ENCODE measurements around the gene SAMHD1.
"Not testable (repeated sequence)": the region's sequence is repeated elsewhere in the genome, so short reads cannot be mapped to it uniquely, and the experiment has no call there.

The SAMHD1 gene

GRCh38 chr20:36850759-36851158, 100.7 kb downstream of the SAMHD1 start:
- no peak for DNase-seq

GRCh38 chr20:36849333-36850065, 102.0 kb downstream of the SAMHD1 start:
- DNase-seq = no peak

- no peak for DNase-seq
Observed at GRCh38 chr20:36848677-36849076, 102.8 kb downstream of the SAMHD1 start.

GRCh38 chr20:36848078-36848660, 103.3 kb downstream of the SAMHD1 start:
- no peak for DNase-seq

GRCh38 chr20:36847710-36848040, 103.8 kb downstream of the SAMHD1 start:
- no peak for DNase-seq

- peak in 1 of 2 experiments; percentile 42 for DNase-seq
Observed at GRCh38 chr20:36847009-36847709, 104.3 kb downstream of the SAMHD1 start.

- DNase-seq = peak; percentile 67 to 86
Observed at GRCh38 chr20:36845288-36845971, 106.1 kb downstream of the SAMHD1 start.

- not testable (repeated sequence) for DNase-seq
Observed at GRCh38 chr20:36841030-36841429, 110.5 kb downstream of the SAMHD1 start.

All from NCI-H2081 (cell line).